ENCODE measurements around the gene TBC1D32. TPM values are rescaled to one million over a fixed set of nuclear protein-coding genes. Genes with fewer than 3 reads are reported as not detected.

The TBC1D32 gene
- total RNA-seq, 1 experiment from 2014 or later, result 10.2 TPM

DNA sequence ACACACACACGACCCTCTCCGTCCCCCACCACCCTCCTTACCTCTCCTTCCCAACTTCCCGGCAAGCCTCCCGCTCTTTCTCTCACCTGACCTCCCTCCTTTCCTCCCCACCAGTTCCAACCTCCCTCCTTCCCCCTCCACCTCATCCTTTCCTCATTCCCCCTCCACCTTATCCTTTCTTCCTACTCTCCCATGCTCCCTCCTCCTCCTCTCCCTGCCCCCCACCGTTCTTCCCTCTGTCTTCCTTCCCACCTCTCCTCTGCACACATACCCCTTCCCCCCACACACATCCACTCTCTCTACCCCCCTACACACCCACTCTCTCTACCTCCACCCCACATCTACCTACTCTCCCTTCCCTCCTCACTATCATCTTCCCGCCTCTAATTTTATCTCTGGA, 144.2 kb downstream of the TBC1D32 start:
- no TSS peak for BruUV-seq (replicated peaks)
- CTCF ChIA-PET, result no interaction called here

DNA sequence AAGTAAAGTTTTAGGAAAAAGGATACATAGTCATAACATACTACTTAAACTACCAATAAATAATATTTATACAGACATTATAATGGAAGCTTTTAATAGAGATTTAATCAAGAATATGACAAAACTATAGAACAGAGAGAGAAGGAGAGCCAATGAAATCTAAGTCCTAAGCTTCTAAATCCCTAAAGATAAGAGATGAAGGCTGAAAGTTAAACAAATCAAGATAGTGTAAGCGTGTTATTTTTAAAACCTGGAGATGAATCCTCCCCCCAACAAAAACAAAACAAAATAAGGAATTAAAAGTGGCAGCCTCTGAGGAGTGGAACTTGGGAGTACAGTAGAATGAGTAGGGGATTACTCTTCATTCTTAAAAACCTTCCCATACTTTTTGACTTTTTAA, 145.9 kb downstream of the TBC1D32 start:
- CTCF ChIA-PET, result interaction anchor here (0.5 kb wide), 1 partner anchor 40 kb away, joined by 3 read pairs; no protein-coding TSS in a partner anchor
- Mint-ChIP-seq H3K9me3 (ENCODE audit: unreplicated experiment) (no peaks in the 10 kb centered on the region), H3K36me3 (ENCODE audit: insufficient read depth, unreplicated experiment) (no peaks in the 10 kb centered on the region), H3K27me3 (ENCODE audit: insufficient read depth, unreplicated experiment) (no peaks in the 10 kb centered on the region), H3K4me3 (ENCODE audit: unreplicated experiment) (no peak overlapping the region), H3K27ac (ENCODE audit: low read depth, unreplicated experiment) (no peak overlapping the region), H3K4me1 (ENCODE audit: insufficient read depth, unreplicated experiment) (no peaks in the 10 kb centered on the region)
- no TSS peak for BruUV-seq (replicated peaks)
- intact Hi-C loops (cut with micrococcal nuclease), result no loop called here
- TF ChIP-seq, protein P1, sequence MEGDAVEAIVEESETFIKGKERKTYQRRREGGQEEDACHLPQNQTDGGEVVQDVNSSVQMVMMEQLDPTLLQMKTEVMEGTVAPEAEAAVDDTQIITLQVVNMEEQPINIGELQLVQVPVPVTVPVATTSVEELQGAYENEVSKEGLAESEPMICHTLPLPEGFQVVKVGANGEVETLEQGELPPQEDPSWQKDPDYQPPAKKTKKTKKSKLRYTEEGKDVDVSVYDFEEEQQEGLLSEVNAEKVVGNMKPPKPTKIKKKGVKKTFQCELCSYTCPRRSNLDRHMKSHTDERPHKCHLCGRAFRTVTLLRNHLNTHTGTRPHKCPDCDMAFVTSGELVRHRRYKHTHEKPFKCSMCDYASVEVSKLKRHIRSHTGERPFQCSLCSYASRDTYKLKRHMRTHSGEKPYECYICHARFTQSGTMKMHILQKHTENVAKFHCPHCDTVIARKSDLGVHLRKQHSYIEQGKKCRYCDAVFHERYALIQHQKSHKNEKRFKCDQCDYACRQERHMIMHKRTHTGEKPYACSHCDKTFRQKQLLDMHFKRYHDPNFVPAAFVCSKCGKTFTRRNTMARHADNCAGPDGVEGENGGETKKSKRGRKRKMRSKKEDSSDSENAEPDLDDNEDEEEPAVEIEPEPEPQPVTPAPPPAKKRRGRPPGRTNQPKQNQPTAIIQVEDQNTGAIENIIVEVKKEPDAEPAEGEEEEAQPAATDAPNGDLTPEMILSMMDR (IDR thresholded peaks at IDR 0.05; ENCODE audit: unreplicated experiment), result no peak
- POLR2A ChIA-PET, result interaction anchor here (1.0 kb wide), 1 partner anchor 9 kb away, joined by 4 read pairs; no protein-coding TSS in a partner anchor
- no peak for DNase-seq (ENCODE audit: unreplicated experiment)

More for the DNA sequence above, 144.2 kb downstream of the TBC1D32 start:
- H3K27me3 Mint-ChIP-seq (ENCODE audit: insufficient read depth, unreplicated experiment), result no peaks in the 10 kb centered on the region
- DNase-seq (ENCODE audit: unreplicated experiment), result no peak
- no peak overlapping the region for H3K4me3 Mint-ChIP-seq (ENCODE audit: unreplicated experiment)
- no peaks in the 10 kb centered on the region for H3K4me1 Mint-ChIP-seq (ENCODE audit: insufficient read depth, unreplicated experiment)
- TF ChIP-seq, protein P1 (IDR thresholded peaks at IDR 0.05; ENCODE audit: unreplicated experiment), result no peak
- no peaks in the 10 kb centered on the region for H3K36me3 Mint-ChIP-seq (ENCODE audit: insufficient read depth, unreplicated experiment)
- POLR2A ChIA-PET, result no interaction called here
- intact Hi-C loops (cut with micrococcal nuclease), result no loop called here
- H3K9me3 Mint-ChIP-seq (ENCODE audit: unreplicated experiment), result no peaks in the 10 kb centered on the region
- no peak overlapping the region for H3K27ac Mint-ChIP-seq (ENCODE audit: low read depth, unreplicated experiment)

DNA sequence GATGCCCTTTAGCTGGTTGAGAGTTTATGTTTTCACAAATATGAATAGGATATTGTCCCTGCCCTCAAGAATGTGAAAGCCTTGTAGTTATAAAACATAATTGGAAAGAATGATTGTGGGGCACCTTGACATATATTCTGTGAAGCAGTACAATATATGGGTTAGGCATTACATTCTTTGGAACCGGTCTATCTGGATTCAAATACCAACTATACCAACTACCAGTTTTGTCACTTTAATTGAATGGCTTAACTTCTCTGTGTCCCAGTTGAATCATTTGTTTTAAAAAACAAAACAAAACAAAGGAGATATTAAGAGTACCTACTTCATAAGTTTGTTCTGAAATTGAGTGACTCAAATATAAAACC, 146.5 kb downstream of the TBC1D32 start:
- ChIA-PET POLR2A (no interaction called here), CTCF (interaction anchor here (0.5 to 0.7 kb wide), 3 partner anchors 20 to 63 kb away, joined by 3 to 5 read pairs (median 3); no protein-coding TSS in a partner anchor)
- Mint-ChIP-seq H3K27me3 (ENCODE audit: insufficient read depth, unreplicated experiment) (no peaks in the 10 kb centered on the region), H3K4me1 (ENCODE audit: insufficient read depth, unreplicated experiment) (no peaks in the 10 kb centered on the region), H3K36me3 (ENCODE audit: insufficient read depth, unreplicated experiment) (no peaks in the 10 kb centered on the region), H3K27ac (ENCODE audit: low read depth, unreplicated experiment) (no peak overlapping the region), H3K4me3 (ENCODE audit: unreplicated experiment) (no peak overlapping the region), H3K9me3 (ENCODE audit: unreplicated experiment) (no peaks in the 10 kb centered on the region)
- TF ChIP-seq, protein P1 (IDR thresholded peaks at IDR 0.05; ENCODE audit: unreplicated experiment), result no peak
- no TSS peak for BruUV-seq (replicated peaks)
- no peak for DNase-seq (ENCODE audit: unreplicated experiment)
- intact Hi-C loops (cut with micrococcal nuclease), result no loop called here

DNA sequence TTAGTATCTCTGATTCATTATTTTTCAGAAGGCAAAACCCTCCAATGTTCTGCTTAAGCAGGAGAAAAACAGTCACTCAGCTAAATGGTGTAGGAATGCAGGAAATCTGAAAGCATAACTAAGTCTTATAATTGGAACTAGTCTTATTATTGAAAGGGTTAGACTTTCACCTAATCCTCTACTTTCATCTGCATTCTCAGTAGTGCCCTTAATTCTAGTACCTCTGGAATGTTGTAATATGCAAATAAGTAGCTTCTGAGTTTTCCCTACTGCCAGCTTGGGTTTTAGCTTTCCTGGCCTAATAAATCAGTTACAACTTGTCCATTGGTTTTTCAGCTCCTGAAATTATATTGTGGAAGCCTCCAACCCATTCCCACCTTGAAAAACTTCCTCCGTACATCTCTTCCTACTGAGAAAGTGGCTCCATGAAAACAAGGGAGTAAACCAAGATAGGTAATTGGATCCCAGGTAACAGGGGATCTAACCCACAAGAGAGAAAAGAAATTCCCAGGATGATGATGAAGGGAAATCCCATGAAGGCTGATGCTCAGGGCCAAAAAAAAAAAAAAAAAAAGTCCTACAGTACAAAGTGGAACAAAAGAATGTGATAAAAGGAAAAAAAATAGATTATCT, 147.0 kb downstream of the TBC1D32 start:
- TF ChIP-seq, protein P1 (IDR thresholded peaks at IDR 0.05; ENCODE audit: unreplicated experiment), result no peak
- no peak for DNase-seq (ENCODE audit: unreplicated experiment)
- Mint-ChIP-seq H3K36me3 (ENCODE audit: insufficient read depth, unreplicated experiment) (no peaks in the 10 kb centered on the region), H3K27ac (ENCODE audit: low read depth, unreplicated experiment) (no peak overlapping the region), H3K4me1 (ENCODE audit: insufficient read depth, unreplicated experiment) (no peaks in the 10 kb centered on the region), H3K9me3 (ENCODE audit: unreplicated experiment) (no peaks in the 10 kb centered on the region), H3K27me3 (ENCODE audit: insufficient read depth, unreplicated experiment) (no peaks in the 10 kb centered on the region), H3K4me3 (ENCODE audit: unreplicated experiment) (no peak overlapping the region)
- no TSS peak for BruUV-seq (replicated peaks)
- intact Hi-C loops (cut with micrococcal nuclease), result no loop called here
- ChIA-PET CTCF (interaction anchor here (0.6 to 0.7 kb wide), 2 partner anchors 20 to 64 kb away, joined by 3 to 5 read pairs; no protein-coding TSS in a partner anchor), POLR2A (no interaction called here)

All from MCF 10A (cell line).